22Rv1 (cell line): ENCODE results near the gene AGER.

ENCODE experiments used
- ZFX ChIP-seq: fragments of 450-650 bp; IDR thresholded peaks from 2 replicates; pipeline ENCODE4 v1.6.1; 2017; ENCODE audit warnings: antibody characterized with exemption, borderline replicate concordance
- TF ChIP-seq, protein P1 (sequence below): fragments of 450-650 bp; IDR thresholded peaks from 2 replicates; pipeline ENCODE4 v1.5.1; 2017; ENCODE audit warnings: mild to moderate bottlenecking

GRCh38 chr6:32224696-32225095, 40.6 kb upstream of the AGER start:
- TF ChIP-seq, protein P1, sequence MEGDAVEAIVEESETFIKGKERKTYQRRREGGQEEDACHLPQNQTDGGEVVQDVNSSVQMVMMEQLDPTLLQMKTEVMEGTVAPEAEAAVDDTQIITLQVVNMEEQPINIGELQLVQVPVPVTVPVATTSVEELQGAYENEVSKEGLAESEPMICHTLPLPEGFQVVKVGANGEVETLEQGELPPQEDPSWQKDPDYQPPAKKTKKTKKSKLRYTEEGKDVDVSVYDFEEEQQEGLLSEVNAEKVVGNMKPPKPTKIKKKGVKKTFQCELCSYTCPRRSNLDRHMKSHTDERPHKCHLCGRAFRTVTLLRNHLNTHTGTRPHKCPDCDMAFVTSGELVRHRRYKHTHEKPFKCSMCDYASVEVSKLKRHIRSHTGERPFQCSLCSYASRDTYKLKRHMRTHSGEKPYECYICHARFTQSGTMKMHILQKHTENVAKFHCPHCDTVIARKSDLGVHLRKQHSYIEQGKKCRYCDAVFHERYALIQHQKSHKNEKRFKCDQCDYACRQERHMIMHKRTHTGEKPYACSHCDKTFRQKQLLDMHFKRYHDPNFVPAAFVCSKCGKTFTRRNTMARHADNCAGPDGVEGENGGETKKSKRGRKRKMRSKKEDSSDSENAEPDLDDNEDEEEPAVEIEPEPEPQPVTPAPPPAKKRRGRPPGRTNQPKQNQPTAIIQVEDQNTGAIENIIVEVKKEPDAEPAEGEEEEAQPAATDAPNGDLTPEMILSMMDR, result no peak
- TF ChIP-seq ZFX, result no peak
